Amygdala (tissue), 56 donors: Measurements from ENCODE around the gene TSNAXIP1.
"Not testable (repeated sequence)": the region's sequence is repeated elsewhere in the genome, so short reads cannot be mapped to it uniquely, and the experiment has no call there.

Source experiments
- DNase-seq, 56 donors: peaks; one replicate each; lab custom pipeline; 2025; lab: John Stamatoyannopoulos, UW

TSNAXIP1 gene

GRCh38 chr16:67833415-67834241 is 26.9 kb downstream of the TSNAXIP1 start:
- DNase-seq: peak; percentile 40 to 95 (median 82)

DNA sequence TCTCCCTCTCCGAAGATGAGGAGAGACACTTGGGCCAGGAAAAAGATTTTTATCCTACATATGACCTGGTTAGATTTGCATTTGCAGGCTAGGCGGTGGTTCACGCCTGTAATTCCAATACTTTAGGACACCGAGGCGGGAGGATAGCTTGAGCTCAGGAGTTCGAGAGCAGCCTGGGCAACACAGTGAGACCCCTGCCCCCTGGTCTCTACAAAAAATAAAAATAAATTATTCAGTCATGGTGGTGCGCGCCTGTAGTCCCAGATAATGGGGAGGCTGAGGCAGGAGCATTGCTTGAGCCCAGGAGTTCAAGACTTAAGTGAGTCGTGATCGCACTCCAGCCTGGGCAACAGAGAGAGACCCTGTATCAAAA is 27.5 kb downstream of the TSNAXIP1 start:
- no peak for DNase-seq

DNA sequence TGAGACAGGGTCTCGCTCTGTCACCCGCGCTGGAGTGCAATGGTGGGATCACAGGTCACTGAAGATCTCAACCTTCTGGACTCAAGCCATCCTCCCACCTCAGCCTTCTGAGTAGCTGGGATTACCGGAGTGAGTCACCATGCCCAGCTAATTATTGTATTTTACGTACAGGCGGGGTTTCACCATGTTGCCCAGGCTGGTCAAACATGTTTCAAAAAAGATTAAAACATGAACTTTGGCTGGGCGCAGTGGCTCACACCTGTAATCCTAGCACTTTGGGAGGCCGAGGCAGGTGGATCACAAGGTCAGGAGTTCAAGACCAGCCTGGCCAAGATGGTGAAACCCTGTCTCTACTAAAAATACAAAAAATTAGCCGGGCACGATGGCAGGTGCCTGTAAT is 30.5 kb downstream of the TSNAXIP1 start:
- DNase-seq: not testable (repeated sequence)

- no peak for DNase-seq
Measured at GRCh38 chr16:67837811-67838210, 31.1 kb downstream of the TSNAXIP1 start.

- DNase-seq: peak in 1 of 56 donors; percentile 86
Measured at GRCh38 chr16:67841198-67841815, 34.6 kb downstream of the TSNAXIP1 start.

DNA sequence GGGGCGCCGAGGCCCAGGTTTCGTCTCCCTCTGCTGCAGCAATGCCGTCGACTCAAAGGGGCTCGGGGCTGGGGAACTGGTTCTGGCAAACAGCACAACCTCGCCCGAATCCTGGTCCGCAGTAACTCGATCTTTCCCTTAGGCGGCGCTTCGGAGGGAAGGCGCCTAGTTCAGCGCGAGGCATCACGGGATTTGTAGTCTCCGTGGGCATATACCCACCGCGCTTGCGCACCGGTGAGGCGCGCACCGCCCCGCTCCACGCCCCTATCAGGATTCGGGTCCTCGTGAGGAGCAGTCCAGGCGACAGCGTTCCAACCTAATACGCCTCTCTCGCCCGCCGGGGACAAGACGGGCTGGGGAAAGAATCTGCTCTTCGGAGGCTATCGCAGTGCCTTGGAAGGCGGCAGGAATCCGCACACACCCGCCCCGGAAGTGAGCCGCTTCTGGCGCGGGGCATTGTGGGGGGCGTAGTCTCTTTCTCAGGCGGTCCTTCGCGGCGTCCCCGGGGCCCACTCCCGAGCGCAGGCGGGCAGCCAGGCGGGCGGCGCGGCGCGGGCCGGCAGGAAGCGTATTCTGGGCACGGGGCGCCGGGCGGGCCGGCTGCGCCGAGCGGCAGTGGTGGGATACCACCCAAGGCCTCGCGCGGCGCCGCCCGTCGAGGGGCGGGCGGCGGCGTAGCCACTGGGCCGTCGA is 35.3 kb downstream of the TSNAXIP1 start, which contains the start of gene THAP11:
TSS of gene THAP11 (plus strand) at position 505 of the 693 bp plus-strand sequence. CDS start 235 bp downstream, outside the sequence.
- DNase-seq: peak; percentile 48 to 99 (median 90)

DNA sequence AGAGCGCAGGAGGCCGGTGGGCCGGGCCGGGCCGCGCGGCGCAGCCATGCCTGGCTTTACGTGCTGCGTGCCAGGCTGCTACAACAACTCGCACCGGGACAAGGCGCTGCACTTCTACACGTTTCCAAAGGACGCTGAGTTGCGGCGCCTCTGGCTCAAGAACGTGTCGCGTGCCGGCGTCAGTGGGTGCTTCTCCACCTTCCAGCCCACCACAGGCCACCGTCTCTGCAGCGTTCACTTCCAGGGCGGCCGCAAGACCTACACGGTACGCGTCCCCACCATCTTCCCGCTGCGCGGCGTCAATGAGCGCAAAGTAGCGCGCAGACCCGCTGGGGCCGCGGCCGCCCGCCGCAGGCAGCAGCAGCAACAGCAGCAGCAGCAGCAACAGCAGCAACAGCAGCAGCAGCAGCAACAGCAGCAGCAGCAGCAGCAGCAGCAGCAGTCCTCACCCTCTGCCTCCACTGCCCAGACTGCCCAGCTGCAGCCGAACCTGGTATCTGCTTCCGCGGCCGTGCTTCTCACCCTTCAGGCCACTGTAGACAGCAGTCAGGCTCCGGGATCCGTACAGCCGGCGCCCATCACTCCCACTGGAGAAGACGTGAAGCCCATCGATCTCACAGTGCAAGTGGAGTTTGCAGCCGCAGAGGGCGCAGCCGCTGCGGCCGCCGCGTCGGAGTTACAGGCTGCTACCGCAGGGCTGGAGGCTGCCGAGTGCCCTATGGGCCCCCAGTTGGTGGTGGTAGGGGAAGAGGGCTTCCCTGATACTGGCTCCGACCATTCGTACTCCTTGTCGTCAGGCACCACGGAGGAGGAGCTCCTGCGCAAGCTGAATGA is 36.0 kb downstream of the TSNAXIP1 start:
- peak in 47 of 56 donors; percentile 15 to 80 (median 56) for DNase-seq

GRCh38 chr16:67843343-67843765 is 36.7 kb downstream of the TSNAXIP1 start:
- peak in 2 of 56 donors; percentile 15 to 31 for DNase-seq

DNA sequence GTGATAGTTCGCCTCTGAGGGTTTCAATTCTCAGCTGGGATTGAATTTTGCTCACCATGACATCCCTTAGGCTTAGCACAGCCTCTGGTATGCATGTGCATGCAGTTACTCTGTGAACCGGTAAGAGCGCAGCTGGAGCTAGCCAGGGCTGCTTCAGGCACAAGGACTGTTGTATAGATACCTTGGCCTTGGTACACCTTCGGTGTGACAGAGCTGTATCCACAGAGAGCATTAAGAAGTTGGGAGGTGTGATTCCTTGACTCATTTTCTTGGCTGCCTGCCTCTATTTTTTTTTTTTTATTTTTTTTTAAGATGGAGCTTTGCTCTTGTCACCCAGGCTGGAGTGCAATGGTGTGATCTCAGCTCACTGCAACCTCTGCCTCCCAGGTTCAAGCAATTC is 37.8 kb downstream of the TSNAXIP1 start:
- no peak for DNase-seq

- DNase-seq: no peak
Measured at GRCh38 chr16:67845291-67846062, 38.8 kb downstream of the TSNAXIP1 start.

DNA sequence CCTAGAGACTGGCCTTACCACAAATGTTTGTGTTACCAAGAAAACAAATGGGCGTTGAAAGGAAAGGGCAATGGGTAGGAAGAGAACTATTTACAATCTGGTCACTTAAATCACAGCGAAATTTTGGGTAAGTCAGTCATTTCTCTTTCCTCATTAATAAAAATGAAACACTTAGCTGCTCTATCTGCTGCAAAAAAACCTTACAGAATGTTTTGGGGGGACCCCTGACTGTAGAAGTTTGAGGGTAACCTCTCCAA is 39.3 kb downstream of the TSNAXIP1 start:
- DNase-seq: no peak

DNA sequence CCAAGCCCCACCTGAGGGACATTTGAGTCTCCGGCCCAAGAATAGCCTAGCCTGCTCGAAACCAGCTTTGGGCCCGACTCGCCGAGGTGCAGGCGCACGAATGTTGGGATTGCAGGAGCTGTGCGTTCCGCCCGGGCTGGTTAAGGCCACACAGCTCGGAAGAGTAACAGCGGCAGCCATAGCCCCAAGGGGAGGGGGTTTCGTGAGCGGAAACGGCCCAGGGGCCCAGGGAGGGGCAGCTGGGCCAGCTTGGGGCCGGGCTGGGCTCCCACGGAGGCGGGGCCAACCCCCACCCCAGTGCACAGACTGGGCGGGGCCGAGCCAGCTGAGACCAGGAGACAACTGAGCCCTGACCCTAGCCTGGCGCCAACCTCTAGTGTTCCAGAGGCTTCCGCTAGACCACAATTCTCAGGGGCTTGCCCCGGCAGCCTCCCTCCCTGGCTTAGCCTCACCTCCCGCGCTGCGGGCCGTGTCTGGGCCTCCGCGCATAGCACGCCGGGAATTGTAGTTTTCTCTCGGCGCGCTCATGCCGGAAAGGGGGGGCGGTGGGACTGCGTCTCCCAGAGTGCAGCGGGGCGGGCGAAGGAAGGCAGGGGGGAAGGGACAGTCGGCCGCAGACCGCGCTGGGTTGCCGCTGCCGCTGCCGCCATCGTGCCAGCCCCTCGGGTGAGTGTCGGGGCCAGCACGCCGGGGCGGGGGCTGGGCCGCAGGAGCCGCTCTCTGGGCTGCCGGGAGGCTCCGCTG is 39.8 kb downstream of the TSNAXIP1 start, which contains the start of gene NUTF2:
TSS of gene NUTF2 (plus strand) at position 614 of the 744 bp plus-strand sequence. CDS start 18,198 bp downstream, outside the sequence.
- DNase-seq: peak; percentile 40 to 98 (median 90)

- DNase-seq: peak in 20 of 56 donors; percentile 37 to 84 (median 66)
Measured at GRCh38 chr16:67847064-67847861, 40.6 kb downstream of the TSNAXIP1 start, which contains the start of gene CENPT. CENPT (minus strand) TSS chr16:67847693; CDS start chr16:67833859, 13,834 bp downstream.

GRCh38 chr16:67848118-67848517 is 41.4 kb downstream of the TSNAXIP1 start:
- DNase-seq: no peak

GRCh38 chr16:67853670-67854069 is 47.0 kb downstream of the TSNAXIP1 start:
- DNase-seq: no peak

- no peak for DNase-seq
Measured at GRCh38 chr16:67855789-67856188, 49.1 kb downstream of the TSNAXIP1 start.

- no peak for DNase-seq
Measured at GRCh38 chr16:67856927-67857546, 50.3 kb downstream of the TSNAXIP1 start.
